GM12873 (cell line): ENCODE data around the gene PET117.

Experiments used
- CTCF ChIP-seq: IDR thresholded peaks from 2 replicates; pipeline ENCODE4 v1.5.1; 2012; ENCODE audit warnings: low read depth, mild to moderate bottlenecking, moderate library complexity, low read length, control low read depth; ENCODE audit not compliant: insufficient read depth; ENCODE audit errors: missing control alignments

The PET117 gene

GRCh38 chr20:18137412-18138265, at the start of gene PET117, which contains the start of gene KAT14:
PET117 (plus strand) TSS chr20:18137863; CDS start chr20:18137956, 93 bp downstream.
KAT14 (plus strand) TSS chr20:18137863; CDS start chr20:18142661, 4,798 bp downstream.
- TF ChIP-seq CTCF: peak; percentile 0

- no peak for TF ChIP-seq CTCF
Measured at GRCh38 chr20:18090044-18090443, 47.6 kb upstream of the PET117 start.

GRCh38 chr20:18090477-18090876, 47.2 kb upstream of the PET117 start:
- no peak for TF ChIP-seq CTCF

GRCh38 chr20:18091623-18092022, 46.0 kb upstream of the PET117 start:
- TF ChIP-seq CTCF: no peak

GRCh38 chr20:18092890-18093289, 44.8 kb upstream of the PET117 start:
- TF ChIP-seq CTCF: no peak

- TF ChIP-seq CTCF: no peak
Measured at GRCh38 chr20:18093388-18093787, 44.3 kb upstream of the PET117 start.

- TF ChIP-seq CTCF: no peak
Measured at GRCh38 chr20:18094191-18094590, 43.5 kb upstream of the PET117 start.
